GM12874 (cell line): ENCODE measurements around the gene GYG1.

Source experiments
- CTCF ChIP-seq: IDR thresholded peaks from 2 replicates; pipeline ENCODE4 v1.5.1; 2011; ENCODE audit warnings: low read depth, mild to moderate bottlenecking, control low read depth, low read length, moderate library complexity; ENCODE audit not compliant: insufficient read depth

GYG1 gene

GRCh38 chr3:149061776-149062175 is 70.4 kb downstream of the GYG1 start:
- no peak for TF ChIP-seq CTCF

- TF ChIP-seq CTCF, result no peak
Observed at GRCh38 chr3:149067883-149068282, 76.5 kb downstream of the GYG1 start.
